ENCODE measurements around the gene KCNJ4.

The KCNJ4 gene

GRCh38 chr22:38441620-38442287, 13.2 kb downstream of the KCNJ4 start:
- Histone ChIP-seq H4K12ac (ENCODE audit: low read depth, low read length) (no peak overlapping the region), H3K4ac (ENCODE audit: low read depth, low read length) (no peak overlapping the region), H3K9ac (ENCODE audit: low read length) (no peak overlapping the region), H3K4me1 (ENCODE audit: control insufficient read depth in 1 of 2, insufficient read depth in 2 of 2, low read length in 2 of 2) (no peaks in the 10 kb centered on the region), H4K8ac (ENCODE audit: low read depth, low read length) (no peak overlapping the region), H3K23ac (ENCODE audit: low read length) (no peak overlapping the region), H3K4me2 (ENCODE audit: low read length) (no peak overlapping the region), H3K18ac (ENCODE audit: low read length) (no peak overlapping the region), H3K36me3 (ENCODE audit: control insufficient read depth in 1 of 2, insufficient read depth in 2 of 2, low read length in 2 of 2) (no peaks in the 10 kb centered on the region), H2AFZ (ENCODE audit: insufficient read depth, low read length, poor library complexity) (no peak overlapping the region), H3K79me2 (ENCODE audit: control insufficient read depth, insufficient read depth, low read length, poor library complexity) (no peaks in the 10 kb centered on the region), H3K14ac (ENCODE audit: low read length) (no peak overlapping the region), H2AK5ac (ENCODE audit: low read length) (no peak overlapping the region), H2BK5ac (ENCODE audit: low read depth, low read length, poor library complexity) (no peak overlapping the region), H2BK12ac (ENCODE audit: low read length) (no peak overlapping the region), H3K9me3 (ENCODE audit: insufficient read depth, low read depth, low read length) (peaks cover 5% of the 10 kb centered on the region), H3K4me3 (ENCODE audit: low read depth, low read length) (no peak overlapping the region), H4K91ac (ENCODE audit: low read depth, low read length) (no peak overlapping the region), H3K79me1 (ENCODE audit: low read length) (no peaks in the 10 kb centered on the region), H3K27ac (ENCODE audit: low read depth, low read length) (no peak overlapping the region), H2BK120ac (ENCODE audit: insufficient read depth, low read length, poor library complexity) (no peak overlapping the region), H3K27me3 (ENCODE audit: insufficient read depth, low read length) (no peaks in the 10 kb centered on the region)
- DNase-seq = no peak
- no CpG with 5 or more reads among the region's 16 CpGs for WGBS (ENCODE audit: extremely low coverage, insufficient coverage, insufficient read length)

GRCh38 chr22:38440747-38441350, 14.2 kb downstream of the KCNJ4 start:
- Histone ChIP-seq H3K18ac (ENCODE audit: low read length) (no peak overlapping the region), H2BK120ac (ENCODE audit: insufficient read depth, low read length, poor library complexity) (no peak overlapping the region), H3K4me3 (ENCODE audit: low read depth, low read length) (no peak overlapping the region), H4K91ac (ENCODE audit: low read depth, low read length) (no peak overlapping the region), H3K4me1 (ENCODE audit: control insufficient read depth in 1 of 2, insufficient read depth in 2 of 2, low read length in 2 of 2) (no peaks in the 10 kb centered on the region), H3K4ac (ENCODE audit: low read depth, low read length) (no peak overlapping the region), H3K9ac (ENCODE audit: low read length) (no peak overlapping the region), H3K27ac (ENCODE audit: low read depth, low read length) (no peak overlapping the region), H2AK5ac (ENCODE audit: low read length) (no peak overlapping the region), H3K36me3 (ENCODE audit: control insufficient read depth in 1 of 2, insufficient read depth in 2 of 2, low read length in 2 of 2) (no peaks in the 10 kb centered on the region), H2BK5ac (ENCODE audit: low read depth, low read length, poor library complexity) (no peak overlapping the region), H3K23ac (ENCODE audit: low read length) (no peak overlapping the region), H2BK12ac (ENCODE audit: low read length) (no peak overlapping the region), H4K12ac (ENCODE audit: low read depth, low read length) (no peak overlapping the region), H3K9me3 (ENCODE audit: insufficient read depth, low read depth, low read length) (peaks cover 4% of the 10 kb centered on the region), H3K14ac (ENCODE audit: low read length) (no peak overlapping the region), H3K27me3 (ENCODE audit: insufficient read depth, low read length) (no peaks in the 10 kb centered on the region), H3K4me2 (ENCODE audit: low read length) (no peak overlapping the region), H2AFZ (ENCODE audit: insufficient read depth, low read length, poor library complexity) (no peak overlapping the region), H3K79me2 (ENCODE audit: control insufficient read depth, insufficient read depth, low read length, poor library complexity) (no peaks in the 10 kb centered on the region), H4K8ac (ENCODE audit: low read depth, low read length) (no peak overlapping the region), H3K79me1 (ENCODE audit: low read length) (no peaks in the 10 kb centered on the region)
- DNase-seq = no peak
- no CpG with 5 or more reads among the region's 14 CpGs for WGBS (ENCODE audit: extremely low coverage, insufficient coverage, insufficient read length)

GRCh38 chr22:38437416-38437815, 17.6 kb downstream of the KCNJ4 start:
- Histone ChIP-seq H3K36me3 (ENCODE audit: control insufficient read depth in 1 of 2, insufficient read depth in 2 of 2, low read length in 2 of 2) (no peaks in the 10 kb centered on the region), H3K27me3 (ENCODE audit: insufficient read depth, low read length) (no peaks in the 10 kb centered on the region), H4K12ac (ENCODE audit: low read depth, low read length) (no peak overlapping the region), H3K18ac (ENCODE audit: low read length) (no peak overlapping the region), H3K14ac (ENCODE audit: low read length) (no peak overlapping the region), H2BK5ac (ENCODE audit: low read depth, low read length, poor library complexity) (no peak overlapping the region), H3K4me1 (ENCODE audit: control insufficient read depth in 1 of 2, insufficient read depth in 2 of 2, low read length in 2 of 2) (no peaks in the 10 kb centered on the region), H3K4ac (ENCODE audit: low read depth, low read length) (no peak overlapping the region), H2BK12ac (ENCODE audit: low read length) (no peak overlapping the region), H3K79me2 (ENCODE audit: control insufficient read depth, insufficient read depth, low read length, poor library complexity) (no peaks in the 10 kb centered on the region), H2AFZ (ENCODE audit: insufficient read depth, low read length, poor library complexity) (no peak overlapping the region), H3K9ac (ENCODE audit: low read length) (no peak overlapping the region), H3K79me1 (ENCODE audit: low read length) (no peaks in the 10 kb centered on the region), H2AK5ac (ENCODE audit: low read length) (no peak overlapping the region), H4K8ac (ENCODE audit: low read depth, low read length) (no peak overlapping the region), H3K4me3 (ENCODE audit: low read depth, low read length) (no peak overlapping the region), H3K27ac (ENCODE audit: low read depth, low read length) (no peak overlapping the region), H4K91ac (ENCODE audit: low read depth, low read length) (no peak overlapping the region), H3K23ac (ENCODE audit: low read length) (no peak overlapping the region), H3K4me2 (ENCODE audit: low read length) (no peak overlapping the region), H3K9me3 (ENCODE audit: insufficient read depth, low read depth, low read length) (no peaks in the 10 kb centered on the region), H2BK120ac (ENCODE audit: insufficient read depth, low read length, poor library complexity) (no peak overlapping the region)
- DNase-seq = no peak
- WGBS (ENCODE audit: extremely low coverage, insufficient coverage, insufficient read length) = no CpG with 5 or more reads among the region's 9 CpGs

GRCh38 chr22:38436629-38437395, 18.2 kb downstream of the KCNJ4 start:
- Histone ChIP-seq H2BK12ac (ENCODE audit: low read length) (no peak overlapping the region), H2BK5ac (ENCODE audit: low read depth, low read length, poor library complexity) (no peak overlapping the region), H3K18ac (ENCODE audit: low read length) (no peak overlapping the region), H3K27me3 (ENCODE audit: insufficient read depth, low read length) (no peaks in the 10 kb centered on the region), H4K91ac (ENCODE audit: low read depth, low read length) (no peak overlapping the region), H3K14ac (ENCODE audit: low read length) (no peak overlapping the region), H3K9me3 (ENCODE audit: insufficient read depth, low read depth, low read length) (no peaks in the 10 kb centered on the region), H3K27ac (ENCODE audit: low read depth, low read length) (no peak overlapping the region), H4K12ac (ENCODE audit: low read depth, low read length) (no peak overlapping the region), H3K36me3 (ENCODE audit: control insufficient read depth in 1 of 2, insufficient read depth in 2 of 2, low read length in 2 of 2) (no peaks in the 10 kb centered on the region), H3K4me3 (ENCODE audit: low read depth, low read length) (no peak overlapping the region), H3K23ac (ENCODE audit: low read length) (no peak overlapping the region), H3K79me1 (ENCODE audit: low read length) (no peaks in the 10 kb centered on the region), H2BK120ac (ENCODE audit: insufficient read depth, low read length, poor library complexity) (no peak overlapping the region), H2AFZ (ENCODE audit: insufficient read depth, low read length, poor library complexity) (no peak overlapping the region), H3K4me2 (ENCODE audit: low read length) (no peak overlapping the region), H2AK5ac (ENCODE audit: low read length) (no peak overlapping the region), H3K9ac (ENCODE audit: low read length) (no peak overlapping the region), H3K4ac (ENCODE audit: low read depth, low read length) (no peak overlapping the region), H3K79me2 (ENCODE audit: control insufficient read depth, insufficient read depth, low read length, poor library complexity) (no peaks in the 10 kb centered on the region), H4K8ac (ENCODE audit: low read depth, low read length) (no peak overlapping the region), H3K4me1 (ENCODE audit: control insufficient read depth in 1 of 2, insufficient read depth in 2 of 2, low read length in 2 of 2) (no peaks in the 10 kb centered on the region)
- DNase-seq = no peak
- whole genome bisulfite sequencing (ENCODE audit: extremely low coverage, insufficient coverage, insufficient read length) = no CpG with 5 or more reads among the region's 15 CpGs

Measured in trophoblast cell (in vitro differentiated cells and primary cell).